Stimulated activated CD4-positive, alpha-beta T cell treated with anti-CD3 and anti-CD28 coated beads, Interleukin-1b, Interleukin-23, amount 100 ng/mL, for 24 hours (primary cell): ENCODE data around the gene GREM2.

ENCODE experiments used
- DNase-seq, 4 experiments: peaks; one replicate each; pipeline ENCODE4 v3.0.0-alpha.2; 2020; ENCODE audit warnings: low read depth in 4 of 4, low spot score in 1 of 4

Gene GREM2

GRCh38 chr1:240562111-240562590, 49.8 kb downstream of the GREM2 start:
- no peak for DNase-seq

DNA sequence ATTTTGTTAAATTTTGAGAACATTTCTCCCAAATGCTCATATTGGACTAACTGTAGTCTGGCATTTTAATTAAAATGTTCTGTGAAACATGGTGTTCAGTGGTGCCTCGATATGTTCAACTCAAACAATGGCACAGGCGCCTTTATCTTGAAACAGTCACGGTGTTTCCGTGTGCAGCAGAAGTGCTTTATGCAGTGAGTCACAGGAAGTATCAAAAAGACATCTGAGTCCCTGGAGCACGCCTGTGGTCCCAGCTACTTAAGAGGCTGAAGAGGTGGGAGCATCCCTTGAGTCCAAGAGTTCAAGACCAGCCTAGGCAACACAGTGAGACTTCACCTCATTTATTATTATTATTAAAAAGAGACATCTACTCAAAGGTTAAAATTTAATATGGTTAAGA, 52.2 kb downstream of the GREM2 start:
- DNase-seq = no peak

GRCh38 chr1:240555524-240555923, 56.4 kb downstream of the GREM2 start:
- no peak for DNase-seq

DNA sequence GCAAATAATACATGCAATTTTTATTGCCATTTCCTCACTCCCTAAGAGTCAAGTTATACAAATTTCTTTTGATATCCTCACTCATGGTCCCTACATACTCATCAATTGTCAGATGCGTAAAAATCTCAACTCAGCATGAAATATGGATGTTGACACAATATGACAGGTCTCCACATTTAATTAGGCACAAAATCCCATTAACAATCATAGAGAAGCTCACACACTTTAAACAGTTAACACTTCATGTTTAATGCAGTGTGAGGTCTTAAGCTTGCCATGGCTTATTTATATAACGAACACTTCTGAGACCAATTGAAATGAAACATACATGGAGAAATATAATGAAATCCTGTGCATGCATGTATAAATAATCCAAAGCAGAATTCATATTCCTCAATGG, 58.6 kb downstream of the GREM2 start:
- no peak for DNase-seq

- no peak for DNase-seq
Measured at GRCh38 chr1:240539769-240540414, 72.1 kb downstream of the GREM2 start.

DNA sequence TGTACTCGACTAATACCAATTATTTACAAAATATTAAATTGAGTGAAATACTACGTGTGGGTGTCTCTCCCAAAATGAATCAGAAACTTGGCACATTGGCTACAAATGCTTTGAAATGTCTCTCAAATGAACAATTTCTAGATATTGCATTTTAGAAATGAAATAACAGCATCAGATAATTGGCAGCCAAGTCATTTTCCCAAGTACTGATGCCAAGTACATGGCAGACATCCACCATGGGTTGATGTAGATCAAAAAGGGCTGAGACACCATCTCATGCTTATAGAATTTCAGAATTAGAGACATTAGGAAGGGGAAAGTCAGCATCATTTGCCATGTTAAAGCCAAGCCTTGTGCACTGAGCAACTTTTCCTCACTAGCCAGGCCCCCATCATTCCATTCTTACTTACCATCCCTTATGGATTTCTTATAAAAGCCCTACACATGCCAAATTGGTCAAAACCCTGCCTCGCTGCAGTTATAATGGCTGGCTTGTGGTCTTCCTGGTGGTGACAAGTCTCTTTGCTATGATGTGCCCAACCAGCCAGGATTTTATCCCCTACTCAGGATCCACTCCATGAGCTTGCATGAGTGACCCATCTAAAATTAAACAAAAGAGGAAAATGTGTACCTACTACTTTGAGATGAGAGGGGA, 73.1 kb downstream of the GREM2 start:
- DNase-seq = no peak

DNA sequence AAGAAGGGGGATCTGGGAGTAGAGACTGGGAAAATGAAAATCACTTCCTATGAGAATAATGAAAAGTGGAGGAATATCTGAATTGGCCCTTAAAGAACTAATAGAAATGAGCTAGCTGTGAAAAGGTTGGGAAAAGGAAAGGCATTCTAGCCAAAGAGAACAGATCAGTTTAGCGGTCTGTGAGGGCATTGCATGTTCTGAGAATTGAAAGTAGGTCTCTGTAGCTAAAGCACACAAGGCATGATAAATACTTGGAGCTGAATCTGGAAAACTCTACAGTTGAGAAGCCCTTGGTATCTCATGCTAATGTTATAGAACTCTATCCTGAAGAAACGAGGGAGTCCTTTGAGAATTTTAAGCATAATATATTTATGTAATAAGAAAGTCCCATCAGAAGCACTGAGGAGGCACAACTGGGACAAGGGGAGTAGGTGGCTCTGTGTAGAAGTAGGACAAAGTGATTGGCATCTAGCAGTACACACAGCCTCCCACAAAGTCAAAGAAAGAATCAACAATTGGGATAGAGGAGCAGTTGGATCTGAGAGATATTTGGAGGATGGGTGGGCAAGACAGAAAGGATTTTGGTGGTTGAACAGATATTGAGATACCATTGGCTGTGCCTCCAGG, 78.7 kb downstream of the GREM2 start:
- no peak for DNase-seq

DNA sequence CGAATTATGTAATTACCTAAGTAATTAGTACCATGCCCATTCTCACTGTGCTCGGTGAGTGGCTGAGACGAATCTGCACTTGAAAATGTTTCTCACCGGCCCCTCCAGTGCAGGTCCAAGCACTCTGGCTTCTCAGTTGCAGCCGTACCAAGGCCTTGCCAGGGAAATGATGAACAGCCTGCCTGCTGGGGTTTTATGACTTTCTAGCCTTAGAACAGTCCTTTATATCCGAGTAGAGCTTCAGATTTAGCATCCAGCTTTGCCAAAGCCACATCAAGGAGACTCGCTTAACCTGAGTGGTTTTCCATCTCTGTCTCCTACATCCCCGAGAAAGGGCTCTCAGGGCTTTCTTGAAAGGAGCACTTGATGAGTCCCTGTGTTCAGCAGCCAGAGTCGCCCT, 83.4 kb downstream of the GREM2 start:
- DNase-seq = no peak

DNA sequence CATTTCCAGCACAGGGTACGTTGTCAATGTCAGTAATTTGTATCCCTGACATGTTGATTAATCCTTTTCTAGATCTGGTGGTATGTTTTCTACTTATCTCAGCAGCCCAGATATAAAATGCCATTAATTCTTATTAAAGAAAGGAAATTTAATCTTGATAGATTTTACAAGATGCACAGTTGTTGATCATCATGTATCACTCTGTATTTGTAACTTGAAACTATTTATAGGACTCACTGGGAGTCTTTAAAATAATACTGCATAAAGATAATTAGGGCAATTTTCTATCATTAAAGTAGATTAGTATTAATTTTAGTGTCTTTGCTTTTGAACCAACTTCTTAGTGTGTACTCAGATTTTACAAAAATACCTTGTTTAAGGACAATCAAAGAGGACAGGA, 84.9 kb downstream of the GREM2 start:
- no peak for DNase-seq

DNA sequence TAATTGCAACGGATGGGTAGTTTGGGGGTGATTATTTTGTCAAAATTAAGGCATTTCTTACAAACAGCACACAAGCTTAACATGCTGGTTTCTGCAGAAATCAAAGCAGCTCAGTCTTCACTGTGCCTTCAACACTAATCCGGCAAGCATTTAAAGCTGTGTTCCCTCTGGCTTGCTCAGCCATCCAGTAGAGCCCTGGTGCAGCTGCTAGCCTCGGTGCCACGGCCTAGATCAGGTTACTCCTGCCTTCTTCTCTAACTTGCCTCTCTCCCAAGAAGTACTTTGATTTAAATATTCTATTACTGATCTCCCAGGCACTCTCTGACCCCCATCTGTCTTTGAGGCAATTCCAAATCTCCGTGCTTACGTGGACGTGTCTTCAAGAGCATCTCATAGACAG, 85.6 kb downstream of the GREM2 start:
- DNase-seq = no peak

- DNase-seq = no peak
Measured at GRCh38 chr1:240524356-240525069, 87.4 kb downstream of the GREM2 start.

GRCh38 chr1:240522122-240522822, 89.7 kb downstream of the GREM2 start:
- DNase-seq = no peak

GRCh38 chr1:240517891-240518290, 94.1 kb downstream of the GREM2 start:
- DNase-seq = no peak

DNA sequence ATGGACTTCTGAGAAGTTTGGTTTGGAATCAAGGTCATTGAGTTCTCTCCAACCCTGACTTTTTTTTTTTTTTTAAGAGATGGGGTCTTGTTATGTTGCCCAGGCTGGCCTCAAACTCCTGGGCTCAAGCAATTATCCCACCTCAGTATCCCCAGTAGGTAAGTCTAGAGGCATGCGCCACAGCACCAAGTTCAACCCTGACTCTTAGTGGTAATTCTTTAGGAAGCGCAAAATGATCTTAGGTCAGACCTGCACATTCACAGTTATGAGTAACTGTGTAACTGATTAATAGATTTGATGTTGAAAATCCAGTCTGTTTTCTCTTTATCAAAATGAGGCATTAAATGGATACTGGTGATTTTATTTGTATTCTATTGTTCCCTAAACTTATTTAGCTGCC, 95.9 kb downstream of the GREM2 start:
- DNase-seq = no peak

DNA sequence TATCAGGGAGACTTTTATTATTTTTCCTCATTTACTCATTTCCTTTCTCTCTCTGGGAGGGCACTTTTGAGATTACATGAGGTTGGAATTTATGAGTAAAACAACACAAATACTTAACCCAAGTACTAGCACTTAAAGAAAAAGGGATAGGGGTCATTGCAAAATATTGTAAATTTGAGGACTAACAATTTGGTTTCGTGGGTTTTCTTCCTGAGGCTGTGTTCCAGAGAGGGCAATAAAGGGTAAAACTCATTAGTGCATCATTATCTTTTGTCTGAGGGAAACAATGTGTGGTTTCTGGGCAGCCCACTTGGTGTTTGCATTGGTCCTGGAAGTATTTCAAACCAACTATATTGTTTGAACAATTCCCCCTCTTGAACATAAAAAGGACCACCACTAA, 96.5 kb downstream of the GREM2 start:
- no peak for DNase-seq

GRCh38 chr1:240511789-240512188, 100.2 kb downstream of the GREM2 start:
- DNase-seq = no peak

GRCh38 chr1:240508950-240509349, 103.0 kb downstream of the GREM2 start:
- DNase-seq = no peak

DNA sequence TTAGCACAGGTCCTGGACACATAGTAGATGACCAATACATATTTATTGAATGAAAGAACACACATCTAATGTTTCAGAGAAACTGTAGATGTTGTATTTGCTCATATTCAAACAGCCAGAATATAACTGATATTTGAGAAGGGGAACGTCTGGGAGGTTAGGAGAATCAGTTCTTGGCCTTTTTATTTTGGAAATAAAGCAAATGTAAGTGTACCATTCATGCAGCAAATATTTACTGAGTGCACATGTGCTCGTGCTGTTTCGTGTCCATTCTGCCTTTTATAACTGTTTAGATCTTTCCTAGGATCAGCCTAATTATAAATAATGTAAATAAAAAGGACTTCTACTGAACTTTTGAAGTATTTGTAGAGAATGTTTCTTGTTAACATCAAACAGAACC, 103.8 kb downstream of the GREM2 start:
- DNase-seq = no peak

GRCh38 chr1:240506176-240506575, 105.8 kb downstream of the GREM2 start:
- DNase-seq = no peak

DNA sequence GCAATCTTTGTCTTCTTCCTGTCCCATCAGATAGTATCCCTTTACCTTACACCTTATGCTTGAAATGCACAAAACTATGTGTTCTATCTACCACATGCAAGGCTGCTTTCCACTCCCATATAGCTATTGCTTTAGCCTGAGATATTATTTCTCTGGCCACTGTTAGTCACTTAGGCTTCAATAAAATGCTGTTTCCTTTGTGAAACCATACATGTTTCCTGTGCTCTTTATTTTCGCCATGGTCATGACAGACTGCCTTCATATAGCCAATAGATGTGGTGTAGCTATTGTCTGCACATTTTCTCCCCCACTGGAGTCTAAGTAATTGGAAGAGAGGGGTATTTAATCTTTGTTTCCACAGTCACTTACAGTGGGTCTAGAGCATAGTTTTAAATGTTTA, 108.4 kb downstream of the GREM2 start:
- no peak for DNase-seq

- DNase-seq = no peak
Measured at GRCh38 chr1:240503036-240503435, 108.9 kb downstream of the GREM2 start.
